GM23338 (cell line): ENCODE results near the gene HRK. TPM values are rescaled to one million over a fixed set of nuclear protein-coding genes. Genes with fewer than 3 reads are reported as not detected.
A peak's percentile ranks its signal among the peaks of the same experiment; 100 is the strongest.

Experiments used
- ATAC-seq: fragments of 200-7000 bp; cut with Tn5 transposase; 3 replicates; pipeline ENCODE4 v1.9.1; 2020
- DNase-seq: peaks from one replicate; pipeline ENCODE4 v3.0.0-alpha.2; 2015; ENCODE audit warnings: low spot score
- H2AFZ ChIP-seq: fragments of 200-600 bp; sonication (generic); 2 replicates; pipeline ENCODE4 v1.8.0; 2016; ENCODE audit warnings: antibody characterized with exemption, mild to moderate bottlenecking, moderate library complexity
- H3F3A ChIP-seq: fragments of 200-600 bp; sonication (generic); replicated peaks from 2 replicates; pipeline ENCODE4 v1.8.0; 2017; ENCODE audit warnings: antibody characterized with exemption, mixed run types, low read depth
- H3K27ac ChIP-seq: fragments of 200-600 bp; sonication (generic); 2 replicates; pipeline ENCODE4 v1.6.1; 2016; ENCODE audit warnings: low read depth
- H3K27me3 ChIP-seq: fragments of 200-600 bp; sonication (generic); 2 replicates; pipeline ENCODE4 v1.8.0; 2016; ENCODE audit warnings: mild to moderate bottlenecking, mixed run types, moderate library complexity; ENCODE audit not compliant: insufficient read depth
- H3K36me3 ChIP-seq: fragments of 200-600 bp; sonication (generic); 2 replicates; pipeline ENCODE4 v1.8.0; 2016; ENCODE audit warnings: mild to moderate bottlenecking; ENCODE audit not compliant: insufficient read depth
- H3K4me1 ChIP-seq: fragments of 200-600 bp; sonication (generic); 2 replicates; pipeline ENCODE4 v1.8.0; 2016; ENCODE audit warnings: mild to moderate bottlenecking, moderate library complexity; ENCODE audit not compliant: insufficient read depth
- H3K4me2 ChIP-seq: fragments of 200-600 bp; sonication (generic); 2 replicates; pipeline ENCODE4 v1.7.1; 2017; ENCODE audit warnings: mixed run types
- H3K4me3 ChIP-seq: fragments of 200-600 bp; sonication (generic); 2 replicates; pipeline ENCODE4 v1.6.1; 2016; ENCODE audit warnings: mixed run types
- H3K79me2 ChIP-seq: fragments of 200-600 bp; sonication (generic); replicated peaks from 2 replicates; pipeline ENCODE4 v1.8.0; 2017; ENCODE audit warnings: mild to moderate bottlenecking; ENCODE audit not compliant: insufficient read depth
- H3K9me2 ChIP-seq: fragments of 200-600 bp; sonication (generic); 2 replicates; pipeline ENCODE4 v1.8.0; 2017; ENCODE audit not compliant: insufficient read depth
- H4K20me1 ChIP-seq: fragments of 200-600 bp; sonication (generic); replicated peaks from 2 replicates; pipeline ENCODE4 v1.8.0; 2017; ENCODE audit warnings: mild to moderate bottlenecking; ENCODE audit not compliant: insufficient read depth
- H3K27ac Mint-ChIP-seq: 2 replicates; pipeline ENCODE4 v1.8.0; 2020; ENCODE audit warnings: inconsistent platforms, mild to moderate bottlenecking, moderate library complexity, mixed read lengths
- H3K27me3 Mint-ChIP-seq: 3 replicates; pipeline ENCODE4 v1.8.0; 2022; ENCODE audit warnings: low read depth, mild to moderate bottlenecking, moderate library complexity, mixed read lengths, inconsistent platforms; ENCODE audit not compliant: insufficient read depth, poor library complexity
- H3K36me3 Mint-ChIP-seq: 3 replicates; pipeline ENCODE4 v1.8.0; 2021; ENCODE audit warnings: low read depth, mild to moderate bottlenecking, inconsistent platforms, moderate library complexity, mixed read lengths
- H3K4me1 Mint-ChIP-seq: 3 replicates; pipeline ENCODE4 v1.8.0; 2020; ENCODE audit warnings: mild to moderate bottlenecking, inconsistent platforms, mixed read lengths
- H3K4me3 Mint-ChIP-seq: 3 replicates; pipeline ENCODE4 v1.8.0; 2021; ENCODE audit warnings: moderate library complexity, mild to moderate bottlenecking, inconsistent platforms, mixed read lengths
- H3K9me3 Mint-ChIP-seq: 3 replicates; pipeline ENCODE4 v1.8.0; 2020; ENCODE audit warnings: moderate library complexity, mild to moderate bottlenecking, inconsistent platforms, mixed read lengths
- CREB1 ChIP-seq: fragments of 250-450 bp; sonication (Bioruptor Pico); IDR thresholded peaks from 2 replicates; pipeline ENCODE4 v1.5.0; 2020; ENCODE audit warnings: low read depth, mild to moderate bottlenecking, moderate library complexity
- ETS1 ChIP-seq: IDR thresholded peaks from 2 replicates; pipeline ENCODE4 v1.6.1; 2016; ENCODE audit warnings: antibody characterized with exemption
- EZH2 ChIP-seq: fragments of 200-600 bp; sonication (generic); IDR thresholded peaks from one replicate; pipeline ENCODE4 v1.8.0; 2017; ENCODE audit warnings: antibody characterized with exemption, mild to moderate bottlenecking, low read depth; ENCODE audit not compliant: unreplicated experiment
- EZH2phosphoT487 ChIP-seq: fragments of 200-600 bp; sonication (generic); IDR thresholded peaks from one replicate; pipeline ENCODE4 v1.8.1; 2018; ENCODE audit warnings: antibody characterized with exemption; ENCODE audit not compliant: unreplicated experiment
- JUNB ChIP-seq: IDR thresholded peaks from one replicate; pipeline ENCODE4 v1.6.1; 2016; ENCODE audit warnings: antibody characterized with exemption; ENCODE audit not compliant: unreplicated experiment
- NANOG ChIP-seq: IDR thresholded peaks from 2 replicates; pipeline ENCODE4 v1.6.1; 2016; ENCODE audit warnings: antibody characterized with exemption, borderline replicate concordance
- POLR2AphosphoS5 ChIP-seq: IDR thresholded peaks from 2 replicates; pipeline ENCODE4 v1.6.1; 2016; ENCODE audit warnings: antibody characterized with exemption, low read depth
- REST ChIP-seq: IDR thresholded peaks from one replicate; pipeline ENCODE4 v1.6.1; 2018; ENCODE audit warnings: antibody characterized with exemption; ENCODE audit not compliant: unreplicated experiment
- STAT1 ChIP-seq: IDR thresholded peaks from one replicate; pipeline ENCODE4 v1.6.1; 2016; ENCODE audit warnings: antibody characterized with exemption; ENCODE audit not compliant: unreplicated experiment
- ZNF114 ChIP-seq: fragments of 250-450 bp; sonication (Bioruptor Pico); IDR thresholded peaks from 2 replicates; pipeline ENCODE4 v1.5.0; 2020; ENCODE audit warnings: mild to moderate bottlenecking, moderate library complexity
- ZNF331 ChIP-seq: fragments of 250-450 bp; sonication (Bioruptor Pico); IDR thresholded peaks from 2 replicates; pipeline ENCODE4 v1.5.0; 2020; ENCODE audit warnings: low read depth, mild to moderate bottlenecking, moderate library complexity
- ZNF462 ChIP-seq: fragments of 250-450 bp; sonication (Bioruptor Pico); IDR thresholded peaks from 2 replicates; pipeline ENCODE4 v1.5.0; 2020; ENCODE audit warnings: mild to moderate bottlenecking, moderate library complexity
- polyA plus RNA-seq: library from polyadenylated mRNA; unstranded; fragments of >200 nt; fragmentation: Nextera tagmentation; extraction: Ambion mirVana; gene quantifications from 2 replicates; pipeline ENCODE4 v1.2.1, GENCODE V29; 2016
- total RNA-seq: library from RNA; depleted of rRNA; stranded (reverse); fragments of >200 nt; shearing (Covaris generic); gene quantifications from 2 replicates; pipeline ENCODE4 v1.2.3, GENCODE V29; 2014

HRK gene
- total and polyA plus RNA-seq, 2 experiments from 2014 or later, result 1.7 to 1.9 TPM

GRCh38 chr12:116827432-116827831, 53.8 kb downstream of the HRK start:
- Histone ChIP-seq H3K9me2 (0 out of 2 replicates have a peak, but pooled peaks cover 2% of the 10 kb centered on the region), H3K4me2 (no peak overlapping the region), H3K4me1 (no peaks in the 10 kb centered on the region; the same call in 1 of the 2 replicates), H3K27me3 (no peaks in the 10 kb centered on the region), H3K36me3 (no peaks in the 10 kb centered on the region), H2AFZ (no peak overlapping the region), H3K4me3 (no peak overlapping the region), H4K20me1 (no peaks in the 10 kb centered on the region), H3F3A (no peaks in the 10 kb centered on the region), H3K27ac (no peak overlapping the region), H3K79me2 (no peaks in the 10 kb centered on the region)
- ATAC-seq, result no peak
- H3K27ac Mint-ChIP-seq, result no peak overlapping the region
- H3K4me3 Mint-ChIP-seq, result no peak overlapping the region
- TF ChIP-seq EZH2 (no peak), NANOG (no peak), ZNF331 (no peak), ZNF114 (no peak), EZH2phosphoT487 (no peak)
- H3K9me3 Mint-ChIP-seq, result no peaks in the 10 kb centered on the region
- no peaks in the 10 kb centered on the region for H3K36me3 Mint-ChIP-seq
- peaks cover 4% of the 10 kb centered on the region for H3K27me3 Mint-ChIP-seq
- no peaks in the 10 kb centered on the region for H3K4me1 Mint-ChIP-seq
- no peak for DNase-seq

GRCh38 chr12:116821291-116821690, 60.0 kb downstream of the HRK start:
- peak; percentile 23 for ATAC-seq
- Mint-ChIP-seq H3K4me1 (peaks cover 20% of the 10 kb centered on the region), H3K27me3 (peaks cover 10% of the 10 kb centered on the region), H3K9me3 (no peaks in the 10 kb centered on the region), H3K27ac (peak overlapping the region; percentile 64; the same call in 1 of the 2 replicates), H3K36me3 (no peaks in the 10 kb centered on the region), H3K4me3 (no peak overlapping the region)
- no peak overlapping the region for H2AFZ ChIP-seq
- no peak overlapping the region for H3K27ac ChIP-seq
- peaks cover 9% of the 10 kb centered on the region; the same call in 1 of the 2 replicates for H3F3A ChIP-seq
- peak; percentile 26 for DNase-seq
- H3K79me2 ChIP-seq, result no peaks in the 10 kb centered on the region
- H3K36me3 ChIP-seq, result no peaks in the 10 kb centered on the region
- no peak overlapping the region for H3K4me2 ChIP-seq
- H3K9me2 ChIP-seq, result 0 out of 2 replicates have a peak, but pooled peaks cover 2% of the 10 kb centered on the region
- H3K27me3 ChIP-seq, result no peaks in the 10 kb centered on the region
- H4K20me1 ChIP-seq, result no peaks in the 10 kb centered on the region
- H3K4me3 ChIP-seq, result no peak overlapping the region
- H3K4me1 ChIP-seq, result peaks cover 11% of the 10 kb centered on the region
- no peak for TF ChIP-seq NANOG
- no peak for TF ChIP-seq REST
- TF ChIP-seq ZNF462 (CRISPR knock-in tag), result no peak
- no peak for TF ChIP-seq ZNF114
- no peak for TF ChIP-seq JUNB
- TF ChIP-seq STAT1, result no peak
- TF ChIP-seq EZH2phosphoT487, result no peak
- TF ChIP-seq POLR2AphosphoS5, result no peak
- TF ChIP-seq ETS1, result no peak
- no peak for TF ChIP-seq ZNF331
- TF ChIP-seq CREB1 (CRISPR knock-in tag), result no peak
